GM18907 (cell line): ENCODE measurements around the gene MYLIP.
A peak's percentile ranks its signal among the peaks of the same experiment; 100 is the strongest.

Experiments used
- ATAC-seq: cut with Tn5 transposase; IDR thresholded peaks from one replicate; pipeline ENCODE4 v1.9.1; 2021; ENCODE audit warnings: mild to moderate bottlenecking, moderate library complexity; ENCODE audit not compliant: unreplicated experiment

The MYLIP gene

DNA sequence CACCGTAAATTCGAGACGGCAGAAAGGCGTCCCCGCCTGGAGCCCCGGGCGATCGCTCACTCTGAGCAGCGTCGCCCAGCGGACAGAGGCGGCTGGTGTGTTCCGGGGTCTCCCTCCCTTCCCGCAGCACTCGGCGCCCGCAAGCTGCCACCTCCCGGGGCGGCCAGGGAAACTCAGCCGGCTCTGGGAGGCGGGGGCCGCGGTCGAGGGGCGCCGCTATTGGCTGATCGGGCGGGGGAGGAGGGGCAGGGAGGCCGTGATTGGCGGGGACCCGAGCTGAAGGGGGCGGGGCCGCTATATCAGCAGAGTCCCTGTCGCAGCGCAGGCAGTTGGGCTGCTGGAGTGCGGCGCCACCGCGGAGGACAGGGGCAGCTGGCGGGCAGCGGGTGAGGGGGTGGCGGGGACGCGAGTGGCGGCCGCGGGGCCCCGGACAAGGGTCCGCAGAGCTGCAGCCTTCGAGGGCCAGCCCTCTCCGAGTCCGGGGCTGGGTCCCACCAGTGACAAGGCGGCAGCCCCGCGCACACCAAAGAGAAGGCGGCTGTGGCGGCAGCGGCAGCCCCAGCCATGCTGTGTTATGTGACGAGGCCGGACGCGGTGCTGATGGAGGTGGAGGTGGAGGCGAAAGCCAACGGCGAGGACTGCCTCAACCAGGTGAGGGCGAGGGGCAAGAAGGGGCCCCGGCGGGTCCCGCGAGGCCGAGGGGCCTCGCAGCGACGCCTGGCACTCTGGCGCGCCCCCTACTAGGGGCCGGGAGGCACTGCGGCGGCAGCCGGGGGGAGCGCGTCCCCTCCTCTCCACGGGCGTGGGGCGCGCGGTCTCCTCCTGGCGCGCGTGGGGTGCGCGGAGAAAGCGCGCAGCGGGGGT lies at the start of gene MYLIP:
Gene MYLIP, plus strand, starts transcription at position 328 of the 864 bp plus-strand sequence. Its CDS starts 237 bp downstream, at position 565.
- ATAC-seq: peak; percentile 81

DNA sequence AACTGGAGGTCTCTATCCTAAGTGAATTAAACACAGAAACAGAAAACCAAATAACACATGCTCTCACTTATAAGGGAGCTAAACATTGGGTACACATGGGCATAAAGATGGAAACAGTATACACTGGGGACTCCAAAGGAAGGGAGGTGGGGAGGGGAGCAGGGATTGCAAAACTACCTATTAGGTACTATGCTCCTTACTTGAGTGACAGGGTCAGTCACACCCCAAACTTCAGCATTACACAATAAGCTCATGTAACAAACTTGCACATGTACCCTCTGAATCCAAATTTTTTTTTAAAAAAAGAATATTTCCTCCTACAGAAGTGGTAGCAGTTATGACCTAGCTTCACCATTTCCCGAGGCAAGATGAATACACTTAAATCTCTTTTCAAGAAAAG lies 49.5 kb upstream of the MYLIP start:
- no peak for ATAC-seq

DNA sequence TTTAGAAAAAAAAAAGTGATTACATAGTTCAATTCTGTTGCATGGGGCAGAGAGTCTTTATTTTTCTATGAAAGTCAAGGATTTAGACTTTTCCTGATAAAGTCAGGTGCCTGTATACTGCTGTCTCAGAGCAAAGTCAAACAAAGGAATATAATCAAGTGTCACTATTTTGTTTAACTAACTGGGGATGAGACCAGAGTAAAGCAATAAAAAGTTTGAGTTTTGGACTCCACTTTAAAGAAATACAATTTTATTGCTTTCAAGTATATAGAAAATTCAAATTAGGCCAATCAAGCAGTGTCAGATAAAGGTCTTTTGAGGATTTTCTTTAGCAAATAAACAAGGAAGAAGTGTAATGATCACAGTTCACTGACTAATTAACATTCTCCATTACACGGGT lies 48.7 kb upstream of the MYLIP start:
- ATAC-seq: no peak

DNA sequence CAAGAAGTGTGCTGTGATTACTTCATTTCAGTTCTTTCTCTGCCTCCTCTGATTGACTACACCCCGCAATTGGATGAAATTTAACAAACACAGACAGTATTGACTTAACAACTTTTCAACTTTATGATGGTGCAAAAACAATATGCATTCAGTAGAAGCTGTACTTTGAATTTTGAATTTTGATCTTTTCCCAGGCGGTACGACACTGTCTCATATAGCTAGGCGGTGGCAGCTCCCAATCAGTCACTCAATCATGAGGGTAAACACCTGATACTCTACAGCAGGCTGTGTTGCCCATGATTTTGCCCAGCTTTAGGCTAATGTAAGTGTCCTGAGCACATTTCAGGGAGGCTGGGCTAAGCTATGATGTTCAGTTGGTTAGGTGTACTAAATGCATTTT lies 47.6 kb upstream of the MYLIP start:
- no peak for ATAC-seq

DNA sequence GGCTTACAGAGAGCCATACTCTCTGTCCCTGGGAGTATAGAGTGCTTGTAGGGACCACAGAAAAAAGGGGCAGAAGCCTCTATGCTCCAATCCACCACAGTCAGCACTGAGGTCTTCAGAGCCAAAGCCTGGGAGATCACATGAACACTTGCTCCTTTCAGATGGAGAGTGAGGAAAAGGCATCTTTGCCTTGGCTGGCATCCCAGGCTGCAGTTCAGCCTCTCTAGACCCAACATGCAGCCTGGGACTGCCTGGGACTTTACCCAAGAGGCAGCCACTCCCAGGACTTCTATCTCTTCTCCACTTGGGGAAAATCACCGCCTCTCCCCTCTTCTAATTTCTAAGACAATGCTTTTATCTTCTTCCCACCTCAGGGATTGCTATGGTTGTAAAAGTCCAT lies 46.5 kb upstream of the MYLIP start:
- ATAC-seq: no peak

DNA sequence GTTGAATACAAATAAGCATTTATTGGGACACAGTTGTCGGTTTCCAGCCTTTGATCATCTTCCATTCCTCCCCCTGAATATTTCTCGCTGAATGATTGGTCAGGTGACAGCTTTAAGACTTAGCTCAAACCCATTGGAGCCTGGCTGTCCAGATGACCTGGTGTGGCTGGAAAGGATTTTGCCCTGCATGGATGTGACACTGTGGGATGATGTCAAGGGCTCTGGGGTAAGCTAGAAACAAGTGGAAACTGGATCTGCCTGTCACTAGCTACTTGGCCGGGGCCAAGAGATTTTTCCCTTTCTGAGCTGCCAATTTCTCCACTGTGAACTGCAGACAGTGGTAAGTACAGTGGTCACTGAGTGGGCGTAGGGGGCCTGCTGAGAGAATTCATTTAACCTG lies 41.9 kb upstream of the MYLIP start:
- no peak for ATAC-seq

DNA sequence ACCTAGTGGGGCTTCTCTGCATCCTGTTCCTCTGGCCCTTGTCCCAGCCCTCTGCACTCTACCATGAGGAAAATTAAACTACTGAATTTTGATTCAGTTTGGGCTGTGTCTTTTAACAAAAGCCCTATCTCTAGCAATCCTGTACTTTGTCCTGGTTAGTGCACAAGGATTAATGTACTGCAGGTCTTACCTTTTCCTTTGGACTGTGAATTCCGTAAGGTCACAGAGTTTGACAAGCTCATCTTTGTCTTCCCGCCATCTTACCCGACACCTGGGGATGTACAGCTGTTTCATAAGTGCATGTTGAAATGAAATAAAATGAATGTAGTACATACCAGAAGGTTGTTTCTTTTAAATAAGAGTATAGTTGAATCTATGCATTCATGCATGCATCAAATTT lies 41.5 kb upstream of the MYLIP start:
- ATAC-seq: no peak

DNA sequence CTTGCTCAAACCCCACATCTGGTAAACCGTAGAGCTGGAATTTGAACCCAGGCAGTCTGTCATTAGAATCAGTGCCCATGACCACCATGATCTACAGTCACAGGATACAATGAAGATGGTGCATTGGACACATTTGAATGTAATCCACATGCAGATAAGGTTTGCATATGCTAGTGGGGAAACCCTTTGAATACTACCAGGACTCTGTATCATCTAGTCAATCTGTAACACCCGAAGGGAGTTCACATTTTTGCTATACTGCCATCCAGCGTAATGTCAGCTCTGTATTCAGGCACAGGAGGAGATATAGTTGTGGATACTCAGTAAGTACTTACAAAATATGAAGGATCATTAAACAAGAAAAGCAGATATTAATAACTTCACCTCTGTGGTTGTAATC lies 40.5 kb upstream of the MYLIP start:
- ATAC-seq: no peak

DNA sequence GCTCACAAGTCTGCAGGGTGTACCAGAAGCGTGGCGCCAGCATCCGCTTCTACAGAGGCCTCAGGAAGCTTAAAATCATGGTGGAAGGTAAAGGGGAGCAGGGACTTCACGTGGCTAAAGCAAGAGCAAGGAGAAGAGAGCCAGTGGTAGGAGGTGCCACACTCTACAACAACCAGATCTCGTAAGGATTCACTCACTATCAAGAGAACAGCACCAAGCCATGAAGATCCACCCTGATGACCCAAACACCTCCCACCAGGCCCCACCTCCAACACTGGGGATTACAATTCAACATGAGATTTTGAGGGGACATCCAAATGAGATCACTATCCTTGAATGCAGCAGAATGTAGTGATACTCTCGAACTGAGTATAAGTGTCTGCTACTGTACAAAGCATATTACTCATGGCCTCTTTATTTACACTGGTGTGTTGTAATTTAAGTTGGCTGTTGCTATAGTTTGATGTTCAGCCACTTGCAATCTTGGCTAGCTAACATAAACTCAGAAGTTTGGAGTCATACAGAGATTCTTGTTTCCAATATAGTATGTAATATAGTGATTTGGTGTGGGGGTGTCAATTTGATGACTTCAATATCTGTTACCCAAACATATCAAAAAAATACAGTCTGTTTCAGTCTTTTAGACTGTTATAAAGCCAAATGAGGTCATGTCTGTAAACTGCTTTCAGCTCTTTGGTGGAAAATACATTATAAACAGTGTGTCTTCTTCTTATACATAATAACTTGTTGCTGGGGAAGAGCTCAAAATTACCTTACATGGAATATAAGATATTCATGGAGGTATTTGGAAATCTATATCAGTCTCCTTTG lies 39.4 kb upstream of the MYLIP start:
- ATAC-seq: no peak

DNA sequence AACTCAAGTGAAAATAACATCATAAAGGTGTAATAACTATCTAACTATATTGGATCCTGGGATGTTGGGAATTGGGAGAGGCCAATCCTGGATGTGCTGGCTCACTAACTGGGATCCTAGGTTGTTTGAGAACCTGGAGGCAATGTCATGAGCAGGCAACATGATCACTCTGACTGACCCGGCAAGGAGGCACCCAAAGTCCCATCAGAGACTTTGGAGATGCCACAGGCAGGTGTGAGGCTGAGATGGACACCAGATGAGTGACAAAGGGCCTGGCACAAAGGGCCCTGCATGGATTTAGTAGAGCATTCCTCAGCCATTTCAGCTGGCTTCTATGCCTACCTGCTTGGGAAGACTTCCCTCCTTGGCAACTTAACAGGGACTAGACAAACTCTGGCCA lies 38.4 kb upstream of the MYLIP start:
- no peak for ATAC-seq

DNA sequence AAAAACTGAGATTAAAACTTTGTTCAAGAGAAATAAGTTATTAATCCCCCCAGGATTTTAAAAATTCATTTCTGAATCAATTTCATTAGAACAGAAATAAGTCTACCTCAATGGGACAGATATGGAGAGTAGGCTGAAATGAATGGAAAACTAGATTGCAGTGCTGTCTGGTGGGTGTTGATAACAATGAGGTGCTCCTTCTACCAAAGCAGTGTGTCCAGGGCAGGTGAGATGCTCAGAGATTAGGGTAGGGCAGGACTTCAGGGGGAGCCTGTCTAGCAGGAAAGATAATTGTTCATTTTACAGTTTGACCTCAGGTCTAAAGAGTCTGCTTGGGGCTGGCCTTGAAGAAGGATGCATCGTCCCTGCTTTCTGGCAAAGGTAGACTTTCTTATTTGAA lies 38.0 kb upstream of the MYLIP start:
- ATAC-seq: no peak

DNA sequence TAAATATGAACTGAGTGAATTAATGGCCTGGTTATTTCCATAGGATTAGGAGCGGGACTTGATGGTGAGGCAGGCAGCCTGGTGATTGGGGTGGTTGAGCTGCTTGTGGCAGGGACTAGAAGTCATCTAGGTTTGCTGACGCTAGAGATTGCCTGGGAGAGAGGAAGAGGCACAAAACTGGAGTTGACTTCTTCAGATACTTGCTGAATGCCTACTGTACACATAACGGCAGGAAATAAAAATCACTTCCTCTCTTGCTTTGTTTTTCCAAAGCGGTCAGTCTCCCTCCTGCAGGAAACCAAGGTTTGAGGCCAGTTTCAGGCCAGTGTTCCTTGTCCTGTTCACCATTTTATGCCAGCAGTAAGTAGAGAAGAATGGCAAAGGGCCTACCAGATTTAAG lies 36.7 kb upstream of the MYLIP start:
- no peak for ATAC-seq

DNA sequence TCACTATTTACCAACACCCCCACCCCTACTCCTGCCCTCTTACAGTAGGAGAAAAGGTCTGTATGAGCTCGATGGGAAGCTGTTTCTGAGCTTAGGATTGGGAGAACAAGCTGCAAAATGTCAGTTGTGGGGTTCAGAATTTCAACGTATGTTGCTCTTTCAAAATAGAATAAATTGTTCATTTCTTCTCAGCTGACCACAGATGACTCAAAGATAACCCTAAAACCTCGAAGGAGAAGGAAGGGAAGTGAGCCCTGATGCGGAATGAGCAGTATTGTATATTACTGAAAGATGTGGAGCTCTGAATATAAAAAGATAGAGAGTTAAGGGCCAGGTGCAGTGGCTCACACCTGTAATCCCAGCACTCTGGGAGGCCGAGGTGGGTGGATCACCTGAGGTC lies 35.9 kb upstream of the MYLIP start:
- no peak for ATAC-seq

DNA sequence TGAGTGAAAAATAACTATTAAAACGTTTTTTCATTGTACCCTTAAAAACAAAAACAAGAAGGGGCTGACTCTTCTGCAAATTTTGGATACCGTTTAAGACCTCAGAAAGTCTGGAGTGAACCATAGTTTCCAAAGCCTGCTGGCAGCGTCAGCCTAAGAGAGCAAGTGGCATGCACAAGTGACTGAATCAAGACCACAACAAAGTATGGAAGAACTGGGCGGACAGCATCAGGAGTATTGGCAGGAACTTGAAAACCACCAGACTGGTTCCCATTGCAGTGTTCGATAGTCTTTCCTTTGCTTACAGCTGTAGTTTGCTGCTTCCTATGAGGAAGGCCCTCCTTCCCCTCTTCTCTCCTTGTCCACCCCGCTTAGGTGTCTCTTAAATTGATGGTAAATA lies 33.7 kb upstream of the MYLIP start:
- no peak for ATAC-seq

DNA sequence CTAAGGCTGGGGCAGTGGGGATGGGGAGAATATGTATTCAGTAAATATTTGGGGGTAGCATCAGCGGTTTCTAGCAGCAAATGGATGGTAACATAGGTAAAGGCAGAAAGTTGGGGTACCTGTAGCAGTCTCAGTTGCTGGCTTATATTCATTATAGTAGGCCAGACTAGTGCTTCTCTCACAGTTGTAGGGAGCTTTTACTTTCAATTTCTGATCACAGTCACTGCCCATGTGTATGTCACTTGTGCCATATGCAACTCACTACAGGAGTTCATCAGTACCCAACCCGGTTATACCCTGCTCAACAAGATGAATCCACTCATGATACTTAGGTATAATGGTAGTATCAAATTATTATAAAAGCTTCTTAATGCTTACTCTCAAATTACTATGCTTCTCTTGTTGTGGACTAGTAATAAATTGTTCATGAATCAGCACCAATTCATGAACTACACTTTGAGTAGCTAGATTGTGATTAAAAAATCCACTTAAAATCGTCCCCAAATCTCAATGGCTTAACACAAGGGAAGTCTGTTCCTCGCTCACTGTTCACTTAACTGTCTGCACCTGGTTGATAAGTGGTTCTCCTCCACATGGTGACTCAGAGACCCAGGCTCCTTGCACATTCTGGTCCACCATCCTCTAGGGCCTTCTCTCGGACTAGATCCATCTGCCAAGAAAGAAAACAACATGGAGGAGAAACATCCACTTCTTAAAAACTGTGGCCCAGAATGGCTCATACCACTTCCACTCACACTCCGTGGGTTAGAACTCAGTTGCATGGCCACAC lies 31.3 kb upstream of the MYLIP start:
- peak; percentile 52 for ATAC-seq

DNA sequence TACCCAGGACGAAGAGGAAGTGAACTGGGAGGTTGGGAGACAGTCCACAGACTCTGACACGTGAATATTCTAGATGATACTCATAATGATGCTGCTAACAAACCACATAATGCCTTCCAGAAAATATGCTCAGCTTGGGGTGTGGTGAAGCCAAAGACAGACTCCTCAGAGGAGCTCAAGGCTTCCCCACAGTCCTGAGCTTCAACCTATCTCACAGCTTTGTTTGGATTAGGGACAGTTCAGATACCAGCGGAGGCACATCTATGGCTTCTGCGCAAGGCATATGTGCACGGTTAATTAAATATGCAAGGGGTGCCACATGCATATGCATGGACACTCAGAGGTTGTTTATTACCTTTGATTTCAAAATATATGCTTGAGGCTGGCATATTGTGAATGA lies 30.7 kb upstream of the MYLIP start:
- no peak for ATAC-seq

DNA sequence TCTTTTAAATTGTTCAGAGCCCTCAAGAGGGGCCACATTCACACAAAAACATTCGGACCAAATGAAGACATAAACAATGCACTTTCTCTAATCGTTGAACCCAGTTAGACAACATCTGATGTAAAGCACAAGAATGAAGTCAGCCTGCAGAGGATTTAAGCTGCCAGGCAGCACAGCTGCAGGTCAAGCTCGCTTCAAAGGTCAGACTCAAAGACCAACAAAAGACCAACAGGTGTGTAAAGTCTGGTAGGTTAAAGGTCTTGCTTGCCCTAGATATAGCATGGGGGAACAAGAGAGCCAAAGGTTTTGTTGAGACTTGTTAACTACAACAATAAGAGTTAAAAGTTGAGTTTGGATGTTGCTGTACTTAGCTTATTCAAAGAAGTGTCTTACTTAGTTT lies 26.7 kb upstream of the MYLIP start:
- no peak for ATAC-seq

DNA sequence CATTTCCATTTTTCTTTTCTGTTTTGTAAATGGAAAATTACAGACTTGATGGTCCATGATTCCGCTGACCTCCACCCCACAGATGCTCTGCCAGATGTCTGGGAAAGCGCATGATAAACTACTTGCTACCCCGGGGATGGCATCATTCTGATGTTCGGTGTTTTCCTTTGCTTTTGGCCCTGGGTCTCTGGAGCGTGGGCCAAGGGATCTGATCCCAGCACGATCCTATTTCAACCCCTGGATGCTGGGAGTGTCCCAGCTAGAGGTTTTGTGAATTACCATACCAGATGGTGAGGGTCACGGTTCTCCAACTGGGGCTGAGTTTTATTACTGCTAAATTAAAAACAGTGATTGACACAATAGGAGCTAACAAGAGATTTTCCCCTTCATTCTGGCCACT lies 25.2 kb upstream of the MYLIP start:
- ATAC-seq: no peak

DNA sequence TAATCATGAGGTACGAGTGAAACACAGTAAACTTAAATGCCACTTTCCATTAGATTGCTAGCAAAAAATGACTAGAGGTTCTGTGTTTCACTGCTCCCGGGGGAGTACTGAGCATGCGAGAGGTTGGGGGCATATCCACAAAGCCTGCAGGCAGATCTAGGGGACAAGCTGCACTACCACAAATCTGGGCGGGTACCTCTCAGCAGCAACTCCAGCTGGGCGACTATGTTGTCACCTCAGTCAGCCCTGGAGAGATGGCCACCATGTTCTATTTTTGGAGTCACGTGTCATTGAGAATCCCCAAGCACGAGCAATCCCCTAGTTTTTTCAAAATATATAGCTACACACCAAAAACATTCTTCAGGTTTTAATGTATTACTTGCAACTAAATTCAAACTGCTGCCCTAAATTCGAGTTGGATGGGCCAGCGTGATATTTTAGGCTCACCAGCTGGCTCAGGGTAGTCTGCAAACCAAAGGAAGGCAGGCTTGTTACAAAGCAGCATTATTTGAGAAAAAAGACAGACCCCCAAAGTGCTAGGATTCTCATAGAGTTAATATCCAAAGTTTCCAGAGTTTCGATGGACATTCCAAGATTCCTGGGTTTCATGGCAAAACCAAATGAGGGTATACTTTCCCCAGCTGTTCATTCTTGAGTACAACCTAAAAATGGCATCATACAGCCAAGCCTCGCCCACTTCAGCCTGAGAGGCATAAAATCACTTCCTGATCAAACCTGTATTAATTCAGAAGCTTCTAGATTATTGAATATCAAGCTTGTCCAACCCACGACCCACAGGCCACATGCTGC lies 24.1 kb upstream of the MYLIP start:
- ATAC-seq: no peak

DNA sequence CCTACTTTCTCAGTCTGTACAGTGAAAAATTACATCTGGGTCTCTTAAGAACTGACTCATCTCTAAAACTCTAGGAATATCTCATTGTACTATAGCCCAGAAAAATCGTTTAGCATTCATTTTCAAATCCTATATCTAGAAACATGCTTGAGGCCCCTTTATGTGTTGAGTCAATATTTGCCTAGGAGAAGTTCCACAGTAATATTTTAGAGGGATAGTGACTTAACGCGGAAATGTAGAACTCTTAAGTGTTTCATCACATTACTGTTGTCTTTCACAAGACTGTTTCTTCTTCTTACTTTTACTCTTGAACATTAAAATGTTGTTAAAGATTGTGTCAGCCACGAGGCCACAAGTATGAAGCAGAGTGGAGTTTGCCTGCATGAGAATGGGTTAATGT lies 23.0 kb upstream of the MYLIP start:
- ATAC-seq: no peak
